Omental fat pad (tissue), 4 donors: ENCODE results near the gene GGT6. TPM values are rescaled to one million over a fixed set of nuclear protein-coding genes. Genes with fewer than 3 reads are reported as not detected.

ENCODE experiments used
- ATAC-seq: fragments of 150-250 bp; one replicate; pipeline ENCODE4 v1.9.1; 2016; ENCODE audit warnings: mild to moderate bottlenecking, moderate library complexity; ENCODE audit not compliant: low FRiP score
- DNase-seq: peaks from one replicate; pipeline ENCODE4 v3.0.0-alpha.2; 2019; ENCODE audit warnings: low spot score
- CTCF ChIP-seq, 3 donors: fragments of 450-650 bp; IDR thresholded peaks; one replicate each; pipeline ENCODE4 v1.5.1; 2016 to 2017; ENCODE audit warnings: antibody characterized with exemption in 3 of 3, mild to moderate bottlenecking in 3 of 3, moderate library complexity in 2 of 3
- total RNA-seq, 4 donors: library from RNA; depleted of rRNA; stranded (reverse); fragments of >200 nt; gene quantifications; one replicate each; pipeline ENCODE4 v1.1.0, GENCODE V29; 2016

The GGT6 gene
- total RNA-seq, 4 donors from 2014 or later: 0.37 TPM; not detected in 3

- no peak for DNase-seq
- peak; percentile 25 for ATAC-seq
- no peak for TF ChIP-seq CTCF (IDR thresholded peaks at IDR 0.05)
Measured at GRCh38 chr17:4509923-4510617, 50.3 kb downstream of the GGT6 start.

GRCh38 chr17:4509401-4509800 is 51.0 kb downstream of the GGT6 start:
- ATAC-seq (no peak), DNase-seq (no peak)
- TF ChIP-seq CTCF (IDR thresholded peaks at IDR 0.05): no peak

- TF ChIP-seq CTCF (IDR thresholded peaks at IDR 0.05): no peak
- DNase-seq (no peak), ATAC-seq (no peak)
Measured at GRCh38 chr17:4508207-4508606, 52.2 kb downstream of the GGT6 start.

DNA sequence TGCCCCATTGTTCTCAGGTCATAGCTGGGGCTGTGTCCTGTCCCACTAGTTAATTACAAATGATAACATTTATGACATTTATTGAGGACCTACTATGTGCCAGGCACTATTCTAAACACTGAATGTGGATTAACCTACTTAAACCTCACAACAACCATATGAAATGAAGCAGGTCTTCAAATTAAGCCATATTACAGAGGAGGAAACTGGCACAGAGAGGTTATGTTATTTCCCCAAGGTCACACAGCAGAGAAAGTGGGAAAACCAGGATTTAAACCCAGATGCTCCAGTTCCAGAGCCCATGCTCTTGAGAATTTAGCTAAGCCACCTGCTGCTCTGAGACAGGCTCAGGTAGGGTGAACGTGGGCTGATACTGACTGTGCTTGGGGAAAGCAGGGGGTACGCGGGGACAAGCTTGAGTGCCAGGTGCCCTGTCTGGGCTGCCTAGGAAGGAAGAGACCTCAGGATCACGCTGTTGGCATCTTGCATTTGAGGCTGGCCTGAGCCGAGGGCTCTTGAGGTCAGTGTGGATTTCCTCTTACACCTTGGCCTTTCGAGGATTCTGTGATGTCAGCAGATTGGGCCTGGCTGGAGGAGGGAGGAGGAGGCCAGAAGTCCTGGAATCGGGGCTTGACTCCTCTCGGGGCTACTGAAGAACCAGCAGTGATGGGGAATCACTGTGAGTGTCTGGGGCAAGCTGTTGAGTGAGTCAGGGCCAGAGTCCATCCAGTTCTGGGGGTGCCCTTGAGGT is 52.8 kb downstream of the GGT6 start:
- no peak for DNase-seq
- TF ChIP-seq CTCF (IDR thresholded peaks at IDR 0.05): no peak
- no peak for ATAC-seq

Other genes starting within 250 kb of the GGT6 start
- gene UBE2G1, start 193.9 kb downstream of the GGT6 start, total RNA-seq: 10 to 100 TPM; 34.7 to 45.6 (median 40.3) TPM
- 1 to 10 TPM in 1 of 4 donors, under 1 TPM in 1, not detected in 2; 0.47 to 1.0 TPM for gene SPNS3, start 126.6 kb downstream of the GGT6 start, total RNA-seq
- gene SPNS2, start 61.7 kb downstream of the GGT6 start, total RNA-seq: 10 to 100 TPM in 3 of 4 donors, 1 to 10 TPM in 1; 6.0 to 46.0 (median 22.6) TPM
- gene MYBBP1A, start 5.2 kb downstream of the GGT6 start, total RNA-seq: 100 to 1,000 TPM in 1 of 4 donors, 10 to 100 TPM in 3; 33.1 to 142 (median 39.1) TPM
- gene SMTNL2, start 24.0 kb upstream of the GGT6 start, total RNA-seq: 10 to 100 TPM in 2 of 4 donors, 1 to 10 TPM in 2; 2.8 to 14.2 (median 8.4) TPM
- gene ALOX15, start 81.1 kb upstream of the GGT6 start, total RNA-seq: 100 to 1,000 TPM in 2 of 4 donors, 10 to 100 TPM in 1, not detected in 1; 24.4 to 379 (median 119) TPM
- 10 to 100 TPM; 13.1 to 24.4 (median 15.0) TPM for gene PELP1, start 143.6 kb upstream of the GGT6 start, total RNA-seq
- 100 to 1,000 TPM in 1 of 4 donors, 10 to 100 TPM in 3; 43.4 to 111 (median 78.6) TPM for gene ARRB2, start 150.1 kb upstream of the GGT6 start, total RNA-seq
- gene MED11, start 170.9 kb upstream of the GGT6 start, total RNA-seq: 10 to 100 TPM; 21.6 to 27.5 (median 26.7) TPM
- gene ZMYND15, start 179.3 kb upstream of the GGT6 start, total RNA-seq: 1 to 10 TPM in 2 of 4 donors, under 1 TPM in 1, not detected in 1; 0.46 to 4.1 (median 1.9) TPM
- gene CXCL16, start 179.4 kb upstream of the GGT6 start, total RNA-seq: 10 to 100 TPM; 16.6 to 92.1 (median 26.5) TPM
- gene TM4SF5, start 211.3 kb upstream of the GGT6 start, total RNA-seq: not detected
- gene VMO1, start 225.8 kb upstream of the GGT6 start, total RNA-seq: 10 to 100 TPM in 1 of 4 donors, 1 to 10 TPM in 3; 2.1 to 13.1 (median 8.4) TPM
- gene GLTPD2, start 228.4 kb upstream of the GGT6 start, total RNA-seq: not detected
- 100 to 1,000 TPM; 109 to 164 (median 150) TPM for gene PSMB6, start 235.6 kb upstream of the GGT6 start, total RNA-seq
- 10 to 100 TPM; 20.8 to 29.2 (median 24.3) TPM for gene PLD2, start 246.6 kb upstream of the GGT6 start, total RNA-seq